Stimulated activated CD8-positive, alpha-beta memory T cell treated with anti-CD3 and anti-CD28 coated beads, Interleukin-4, amount 100 ng/mL, for 4 hours (primary cell): ENCODE data around the gene FKBP1B.
"Not testable (repeated sequence)": the region's sequence is repeated elsewhere in the genome, so short reads cannot be mapped to it uniquely, and the experiment has no call there.

Experiments used
- DNase-seq, 2 donors: peaks; one replicate each; pipeline ENCODE4 v3.0.0-alpha.2; 2020; ENCODE audit warnings: low read depth in 2 of 2, low spot score in 1 of 2

Gene FKBP1B

GRCh38 chr2:24022324-24022974, 27.1 kb upstream of the FKBP1B start:
- no peak for DNase-seq

GRCh38 chr2:24022975-24023575, 26.5 kb upstream of the FKBP1B start:
- no peak for DNase-seq

- DNase-seq: no peak
Measured at GRCh38 chr2:24024018-24024417, 25.5 kb upstream of the FKBP1B start.

- no peak for DNase-seq
Measured at GRCh38 chr2:24024996-24025663, 24.4 kb upstream of the FKBP1B start.

GRCh38 chr2:24026233-24026632, 23.3 kb upstream of the FKBP1B start:
- no peak for DNase-seq

GRCh38 chr2:24038786-24039499, 10.6 kb upstream of the FKBP1B start:
- no peak for DNase-seq

GRCh38 chr2:24040511-24040910, 9.0 kb upstream of the FKBP1B start:
- DNase-seq: no peak

- DNase-seq: not testable (repeated sequence)
Measured at GRCh38 chr2:24043133-24043532, 6.4 kb upstream of the FKBP1B start.

GRCh38 chr2:24045511-24046508, 3.7 kb upstream of the FKBP1B start:
- no peak for DNase-seq

GRCh38 chr2:24046599-24046929, 3.0 kb upstream of the FKBP1B start:
- DNase-seq: no peak

- peak; percentile 89 to 92 for DNase-seq
Measured at GRCh38 chr2:24046930-24047702, 2.4 kb upstream of the FKBP1B start, which contains the start of gene WDCP. Gene WDCP, minus strand, starts transcription at chr2:24047391. Its CDS starts 7,897 bp downstream, at chr2:24039494.

- DNase-seq: no peak
Measured at GRCh38 chr2:24047703-24048033, 1.9 kb upstream of the FKBP1B start.

GRCh38 chr2:24048769-24049484, 614 bp upstream of the FKBP1B start:
- DNase-seq: no peak

- no peak for DNase-seq
Measured at GRCh38 chr2:24050041-24050979, 769 bp downstream of the FKBP1B start.

GRCh38 chr2:24051833-24052232, 2.3 kb downstream of the FKBP1B start:
- DNase-seq: no peak

GRCh38 chr2:24052951-24053350, 3.4 kb downstream of the FKBP1B start:
- DNase-seq: no peak

- no peak for DNase-seq
Measured at GRCh38 chr2:24054366-24055010, 4.9 kb downstream of the FKBP1B start.

- no peak for DNase-seq
Measured at GRCh38 chr2:24055750-24056149, 6.2 kb downstream of the FKBP1B start.
